HCT116 (cell line): ENCODE results near the gene EHBP1. TPM values are rescaled to one million over a fixed set of nuclear protein-coding genes. Genes with fewer than 3 reads are reported as not detected.

Source experiments
- ATAC-seq: fragments of 200-7000 bp; cut with Tn5 transposase; 2 replicates; pipeline ENCODE4 v1.9.1; 2020; ENCODE audit warnings: mild to moderate bottlenecking, moderate library complexity
- BruUV-seq: library from RNA; stranded (reverse); fragments of 400-500 nt; replicated peaks from 2 replicates; lab custom pipeline; 2021; lab: Mats Ljungman, UMichigan
- CTCF ChIA-PET: fragments of 300-600 bp; sonication (Branson Sonifier 250); formaldehyde crosslinking; loops from one replicate; lab custom pipeline; 2021; ENCODE audit warnings: antibody characterized with exemption; lab: Charles Lee
- POLR2A ChIA-PET: fragments of 300-600, 350-600 bp; sonication (Branson Sonifier 250); formaldehyde crosslinking; loops from one replicate; lab custom pipeline; 2021; ENCODE audit warnings: antibody characterized with exemption; lab: Charles Lee
- RAD21 ChIA-PET, 2 experiments: fragments of 300-600 bp; sonication (Branson Sonifier 250); formaldehyde crosslinking; loops; one replicate each; lab custom pipeline; 2023; ENCODE audit warnings: low total read pairs in 2 of 2; ENCODE audit not compliant: uncharacterized antibody in 2 of 2, unreplicated experiment in 2 of 2, low non-redundant PET in 1 of 2; lab: Charles Lee
- DNase-seq: peaks from one replicate; pipeline ENCODE4 v3.0.0-alpha.2; 2010; ENCODE audit warnings: low read depth, low spot score
- H2AFZ ChIP-seq: fragments of 200-600 bp; shearing (Covaris generic), sonication (generic); 2 replicates; pipeline ENCODE4 v1.6.1; 2017; ENCODE audit warnings: low read depth, mixed run types, mixed read lengths, antibody characterized with exemption, low read length; ENCODE audit not compliant: poor library complexity, severe bottlenecking
- H3K27ac ChIP-seq: 2 replicates; pipeline ENCODE4 v1.5.1; 2012; ENCODE audit warnings: low read depth, low read length
- H3K27me3 ChIP-seq: fragments of 200-600 bp; sonication (generic); 2 replicates; pipeline ENCODE4 v1.6.1; 2016; ENCODE audit warnings: mixed run types, low read length, mixed read lengths; ENCODE audit not compliant: insufficient read depth
- H3K36me3 ChIP-seq, 2 experiments: fragments of 200-500 bp in 1 of 2; fragments of 200-600 bp in 1 of 2; sonication (Bioruptor generic) in 1 of 2; sonication (generic) in 1 of 2; 2 replicates each; pipeline versions ENCODE4 v1.5.1 to v1.6.1; 2014 to 2016; ENCODE audit warnings: low read length in 2 of 2, inconsistent platforms in 1 of 2, mixed read lengths in 1 of 2, mixed run types in 1 of 2; ENCODE audit not compliant: insufficient read depth in 2 of 2, control insufficient read depth in 1 of 2
- H3K4me1 ChIP-seq, 2 experiments: fragments of 200-600 bp in 1 of 2; sonication (generic) in 1 of 2; 2 replicates each; pipeline versions ENCODE4 v1.5.1 to v1.6.1; 2012 to 2017; ENCODE audit warnings: low read length in 2 of 2, inconsistent platforms in 1 of 2, mild to moderate bottlenecking in 1 of 2, mixed read lengths in 1 of 2, mixed run types in 1 of 2, moderate library complexity in 1 of 2; ENCODE audit not compliant: insufficient read depth in 2 of 2, control insufficient read depth in 1 of 2
- H3K4me2 ChIP-seq: fragments of 200-600 bp; sonication (generic); 2 replicates; pipeline ENCODE4 v1.6.1; 2017; ENCODE audit warnings: mixed run types, low read length, mixed read lengths
- H3K4me3 ChIP-seq, 2 experiments: fragments of 200-600 bp in 1 of 2; sonication (generic) in 1 of 2; replicated peaks in 1 of 2; 2 replicates each; pipeline ENCODE4 v1.5.1; 2011 to 2016; ENCODE audit warnings: low read length in 2 of 2, control low read depth in 1 of 2, low read depth in 1 of 2, mild to moderate bottlenecking in 1 of 2, mixed read lengths in 1 of 2, mixed run types in 1 of 2
- H3K79me2 ChIP-seq: fragments of 200-600 bp; sonication (generic); 2 replicates; pipeline ENCODE4 v1.6.1; 2017; ENCODE audit warnings: mild to moderate bottlenecking, mixed run types, low read length, moderate library complexity, mixed read lengths; ENCODE audit not compliant: insufficient read depth
- H3K9ac ChIP-seq: fragments of 200-600 bp; sonication (generic); 2 replicates; pipeline ENCODE4 v1.6.1; 2016; ENCODE audit warnings: low read length, mixed read lengths
- H3K9me2 ChIP-seq: fragments of 200-600 bp; sonication (generic), shearing (Covaris generic); 2 replicates; pipeline ENCODE4 v1.6.1; 2017; ENCODE audit warnings: mixed run types, mild to moderate bottlenecking, moderate library complexity; ENCODE audit not compliant: insufficient read depth
- H3K9me3 ChIP-seq, 2 experiments: fragments of 200-500 bp in 1 of 2; fragments of 200-600 bp in 1 of 2; sonication (Bioruptor generic) in 1 of 2; sonication (generic) in 1 of 2; 2 replicates each; pipeline ENCODE4 v1.6.1; 2014 to 2017; ENCODE audit warnings: low read length in 2 of 2, mixed read lengths in 2 of 2, inconsistent platforms in 1 of 2, low read depth in 1 of 2, mild to moderate bottlenecking in 1 of 2, mixed run types in 1 of 2, moderate library complexity in 1 of 2; ENCODE audit not compliant: control insufficient read depth in 1 of 2, insufficient read depth in 1 of 2
- H4K20me1 ChIP-seq: fragments of 200-600 bp; sonication (generic), shearing (Covaris generic); 2 replicates; pipeline ENCODE4 v1.6.1; 2017; ENCODE audit warnings: mixed run types, mild to moderate bottlenecking, moderate library complexity; ENCODE audit not compliant: insufficient read depth
- ATF3 ChIP-seq: IDR thresholded peaks from 2 replicates; pipeline ENCODE4 v1.6.1; 2012
- ELF1 ChIP-seq: IDR thresholded peaks from 2 replicates; pipeline ENCODE4 v1.6.1; 2012; ENCODE audit warnings: low read depth, borderline replicate concordance
- EZH2 ChIP-seq: fragments of 200-600 bp; sonication (generic); IDR thresholded peaks from 2 replicates; pipeline ENCODE4 v1.6.1; 2017; ENCODE audit warnings: antibody characterized with exemption, mixed run types
- EZH2phosphoT487 ChIP-seq: fragments of 200-600 bp; IDR thresholded peaks from 2 replicates; pipeline ENCODE4 v1.6.1; 2018; ENCODE audit warnings: antibody characterized with exemption, borderline replicate concordance
- FOSL1 ChIP-seq: IDR thresholded peaks from 2 replicates; pipeline ENCODE4 v1.6.1; 2012; ENCODE audit warnings: low read depth
- JUND ChIP-seq: IDR thresholded peaks from 2 replicates; pipeline ENCODE4 v1.6.1; 2012
- POLR2AphosphoS5 ChIP-seq: IDR thresholded peaks from 2 replicates; pipeline ENCODE4 v1.6.1; 2011; ENCODE audit warnings: mild to moderate bottlenecking, low read depth, low read length, moderate library complexity
- RAD21 ChIP-seq: IDR thresholded peaks from 2 replicates; pipeline ENCODE4 v1.6.1; 2012; ENCODE audit warnings: low read depth, mild to moderate bottlenecking
- SIN3A ChIP-seq: IDR thresholded peaks from 2 replicates; pipeline ENCODE4 v1.6.1; 2012; ENCODE audit warnings: low read depth
- SP1 ChIP-seq: IDR thresholded peaks from 2 replicates; pipeline ENCODE4 v1.6.1; 2012; ENCODE audit warnings: low read depth
- TCF7L2 ChIP-seq: IDR thresholded peaks from 2 replicates; pipeline ENCODE4 v1.7.0; 2011; ENCODE audit warnings: borderline replicate concordance, inconsistent platforms; ENCODE audit not compliant: insufficient read depth, insufficient read length; ENCODE audit errors: extremely low read depth
- YY1 ChIP-seq: IDR thresholded peaks from 2 replicates; pipeline ENCODE4 v1.6.1; 2011; ENCODE audit warnings: low read length, low read depth, moderate library complexity, mild to moderate bottlenecking; ENCODE audit not compliant: insufficient replicate concordance; ENCODE audit errors: extremely low read depth
- ZBTB33 ChIP-seq: IDR thresholded peaks from 2 replicates; pipeline ENCODE4 v1.6.1; 2011; ENCODE audit warnings: mild to moderate bottlenecking, low read length, moderate library complexity; ENCODE audit not compliant: insufficient replicate concordance; ENCODE audit errors: extremely low read depth
- ZFX ChIP-seq: fragments of 450-650 bp; IDR thresholded peaks from 2 replicates; pipeline ENCODE4 v1.6.1; 2017
- intact Hi-C: fragments of 100-400 bp; cut with micrococcal nuclease; formaldehyde crosslinking; loops from 2 replicates; pipeline ENCODE4 v1.10.0; 2022
- total RNA-seq: library from RNA; stranded (reverse); gene quantifications from one replicate; pipeline ENCODE4 v1.2.1, GENCODE V29; 2021; ENCODE audit not compliant: unreplicated experiment
- TF ChIP-seq, protein P1 (sequence below): IDR thresholded peaks from 2 replicates; pipeline ENCODE4 v1.6.1; 2012; ENCODE audit warnings: low read depth

EHBP1 gene
- total RNA-seq, 1 experiment from 2014 or later, result 89.9 TPM

GRCh38 chr2:62999905-63000304 lies 294.4 kb downstream of the EHBP1 start:
- ATAC-seq (no peak), DNase-seq (no peak)
- Histone ChIP-seq H3K9me2 (no peaks in the 10 kb centered on the region), H3K4me1 (no peaks in the 10 kb centered on the region), H4K20me1 (no peaks in the 10 kb centered on the region), H2AFZ (no peak overlapping the region), H3K4me3 (no peak overlapping the region), H3K79me2 (no peaks in the 10 kb centered on the region), H3K27ac (no peak overlapping the region), H3K27me3 (no peaks in the 10 kb centered on the region), H3K36me3 (peaks cover 11 to 33% of the 10 kb centered on the region in 2 experiments; a peak in 3 of 4 replicates), H3K9me3 (no peaks in the 10 kb centered on the region), H3K4me2 (no peak overlapping the region), H3K9ac (no peak overlapping the region)
- no TSS peak for BruUV-seq
- ChIA-PET CTCF (no interaction called here), RAD21 (no interaction called here), POLR2A (no interaction called here)
- intact Hi-C loops, result no loop called here
- no peak for TF ChIP-seq ZFX
- no peak for TF ChIP-seq FOSL1
- TF ChIP-seq ZBTB33, result no peak
- TF ChIP-seq, protein P1, sequence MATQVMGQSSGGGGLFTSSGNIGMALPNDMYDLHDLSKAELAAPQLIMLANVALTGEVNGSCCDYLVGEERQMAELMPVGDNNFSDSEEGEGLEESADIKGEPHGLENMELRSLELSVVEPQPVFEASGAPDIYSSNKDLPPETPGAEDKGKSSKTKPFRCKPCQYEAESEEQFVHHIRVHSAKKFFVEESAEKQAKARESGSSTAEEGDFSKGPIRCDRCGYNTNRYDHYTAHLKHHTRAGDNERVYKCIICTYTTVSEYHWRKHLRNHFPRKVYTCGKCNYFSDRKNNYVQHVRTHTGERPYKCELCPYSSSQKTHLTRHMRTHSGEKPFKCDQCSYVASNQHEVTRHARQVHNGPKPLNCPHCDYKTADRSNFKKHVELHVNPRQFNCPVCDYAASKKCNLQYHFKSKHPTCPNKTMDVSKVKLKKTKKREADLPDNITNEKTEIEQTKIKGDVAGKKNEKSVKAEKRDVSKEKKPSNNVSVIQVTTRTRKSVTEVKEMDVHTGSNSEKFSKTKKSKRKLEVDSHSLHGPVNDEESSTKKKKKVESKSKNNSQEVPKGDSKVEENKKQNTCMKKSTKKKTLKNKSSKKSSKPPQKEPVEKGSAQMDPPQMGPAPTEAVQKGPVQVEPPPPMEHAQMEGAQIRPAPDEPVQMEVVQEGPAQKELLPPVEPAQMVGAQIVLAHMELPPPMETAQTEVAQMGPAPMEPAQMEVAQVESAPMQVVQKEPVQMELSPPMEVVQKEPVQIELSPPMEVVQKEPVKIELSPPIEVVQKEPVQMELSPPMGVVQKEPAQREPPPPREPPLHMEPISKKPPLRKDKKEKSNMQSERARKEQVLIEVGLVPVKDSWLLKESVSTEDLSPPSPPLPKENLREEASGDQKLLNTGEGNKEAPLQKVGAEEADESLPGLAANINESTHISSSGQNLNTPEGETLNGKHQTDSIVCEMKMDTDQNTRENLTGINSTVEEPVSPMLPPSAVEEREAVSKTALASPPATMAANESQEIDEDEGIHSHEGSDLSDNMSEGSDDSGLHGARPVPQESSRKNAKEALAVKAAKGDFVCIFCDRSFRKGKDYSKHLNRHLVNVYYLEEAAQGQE, result no peak
- TF ChIP-seq TCF7L2, result no peak
- TF ChIP-seq EZH2phosphoT487, result no peak
- no peak for TF ChIP-seq POLR2AphosphoS5
- no peak for TF ChIP-seq SP1
- no peak for TF ChIP-seq EZH2
- no peak for TF ChIP-seq JUND
- TF ChIP-seq ELF1, result no peak
- no peak for TF ChIP-seq RAD21
- TF ChIP-seq ATF3, result no peak
- no peak for TF ChIP-seq YY1
- TF ChIP-seq SIN3A, result no peak
